ENCODE measurements around the gene TMEM89. TPM values are rescaled to one million over a fixed set of nuclear protein-coding genes. Genes with fewer than 3 reads are reported as not detected.

TMEM89 gene
- total and polyA plus RNA-seq, 8 donors: 0.62 TPM; not detected in 7

DNA sequence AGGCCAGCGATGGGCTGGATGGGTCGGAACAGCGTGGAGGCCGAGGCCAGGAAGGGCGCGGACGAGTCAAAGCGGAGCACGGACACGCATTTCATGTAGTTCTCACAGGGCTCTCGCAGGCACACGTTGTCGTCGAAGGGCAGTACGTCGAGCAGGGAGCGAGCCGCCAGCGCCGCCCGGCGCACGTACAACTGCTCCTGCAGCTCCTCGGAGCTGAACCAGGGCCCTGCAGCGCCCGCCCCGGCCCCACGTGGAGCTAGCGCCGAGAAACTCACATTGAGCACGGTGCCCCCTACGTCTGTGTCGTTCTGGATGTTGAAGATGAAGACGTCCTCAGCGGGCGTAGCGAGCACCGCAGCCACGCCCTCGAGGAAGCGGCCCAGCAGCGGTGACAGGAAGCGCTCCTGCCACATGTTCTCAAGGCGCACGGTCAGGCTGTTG, 35.3 kb upstream of the TMEM89 start:
- DNase-seq: peak in 1 of 2 donors; percentile 47
- no peaks in the 10 kb centered on the region for H3K9me3 ChIP-seq

DNA sequence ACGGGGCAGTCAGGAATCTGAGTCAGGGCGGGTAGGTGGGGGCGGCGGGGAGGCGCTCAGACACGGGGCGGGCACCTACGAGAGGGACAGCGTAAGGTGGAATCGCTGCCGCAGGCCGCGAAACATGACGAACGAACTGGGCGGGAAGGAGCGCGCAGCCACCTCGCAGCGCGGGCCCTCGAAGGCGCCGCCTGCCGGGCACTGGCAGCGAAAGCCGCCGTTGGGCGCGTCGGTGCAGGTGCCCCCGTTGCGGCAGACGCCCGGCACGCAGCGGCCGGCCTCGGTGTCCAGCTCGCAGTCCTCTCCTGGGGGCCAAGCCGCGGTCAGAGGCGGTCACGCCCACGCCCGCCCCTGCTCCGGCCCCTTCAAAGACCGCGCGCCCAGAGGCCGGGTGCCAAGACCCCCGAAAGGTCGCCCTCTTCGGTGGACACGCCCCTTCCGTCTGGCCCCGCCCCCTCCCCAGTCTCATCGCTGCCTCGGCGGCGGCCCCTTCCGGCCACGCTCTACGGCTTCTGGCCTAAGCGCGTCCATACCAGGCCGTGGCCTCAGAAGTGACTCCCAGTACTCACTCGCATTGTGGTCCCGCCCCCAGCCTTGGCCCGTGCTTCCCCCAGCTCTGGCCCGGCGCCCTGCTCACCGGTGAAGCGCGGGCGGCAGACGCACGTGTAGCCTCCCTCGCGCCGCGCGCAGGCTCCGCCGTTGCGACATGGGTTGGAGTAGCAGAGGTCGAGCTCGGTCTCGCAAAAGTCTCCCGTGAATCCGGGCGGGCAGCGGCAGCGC, 34.7 kb upstream of the TMEM89 start:
- WGBS, 5 donors: 2 to 9% (median 4%) methylated on average over 18 to 94 of the region's 94 CpGs
- Histone ChIP-seq H3K27me3 (peaks cover 0 to 39% (median 19%) of the 10 kb centered on the region in 3 donors), H3K4me3 (peak overlapping the region; percentile 59 to 72 (median 62)), H3K9me3 (no peaks in the 10 kb centered on the region), H3K36me3 (no peaks in the 10 kb centered on the region), H3K27ac (peak overlapping the region; percentile 70 to 84 (median 77)), H3K4me1 (peaks cover 15 to 23% (median 19%) of the 10 kb centered on the region in 4 donors)
- TF ChIP-seq POLR2A (IDR thresholded peaks at IDR 0.05) (no peak), POLR2AphosphoS5 (IDR thresholded peaks at IDR 0.05) (peak; percentile 6 to 22 (median 18)), EP300 (IDR thresholded peaks at IDR 0.05) (no peak)
- TF ChIP-seq, protein P1, sequence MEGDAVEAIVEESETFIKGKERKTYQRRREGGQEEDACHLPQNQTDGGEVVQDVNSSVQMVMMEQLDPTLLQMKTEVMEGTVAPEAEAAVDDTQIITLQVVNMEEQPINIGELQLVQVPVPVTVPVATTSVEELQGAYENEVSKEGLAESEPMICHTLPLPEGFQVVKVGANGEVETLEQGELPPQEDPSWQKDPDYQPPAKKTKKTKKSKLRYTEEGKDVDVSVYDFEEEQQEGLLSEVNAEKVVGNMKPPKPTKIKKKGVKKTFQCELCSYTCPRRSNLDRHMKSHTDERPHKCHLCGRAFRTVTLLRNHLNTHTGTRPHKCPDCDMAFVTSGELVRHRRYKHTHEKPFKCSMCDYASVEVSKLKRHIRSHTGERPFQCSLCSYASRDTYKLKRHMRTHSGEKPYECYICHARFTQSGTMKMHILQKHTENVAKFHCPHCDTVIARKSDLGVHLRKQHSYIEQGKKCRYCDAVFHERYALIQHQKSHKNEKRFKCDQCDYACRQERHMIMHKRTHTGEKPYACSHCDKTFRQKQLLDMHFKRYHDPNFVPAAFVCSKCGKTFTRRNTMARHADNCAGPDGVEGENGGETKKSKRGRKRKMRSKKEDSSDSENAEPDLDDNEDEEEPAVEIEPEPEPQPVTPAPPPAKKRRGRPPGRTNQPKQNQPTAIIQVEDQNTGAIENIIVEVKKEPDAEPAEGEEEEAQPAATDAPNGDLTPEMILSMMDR (IDR thresholded peaks at IDR 0.05): peak in 5 of 7 experiments; percentile 26 to 77 (median 66)
- intact Hi-C loops (cut with DNase I; ENCODE audit: low total_unique reads): no loop called here
- peak; percentile 78 to 95 for DNase-seq

More for the DNA sequence above, 35.3 kb upstream of the TMEM89 start:
- Histone ChIP-seq H3K4me1 (peaks cover 20 to 29% (median 26%) of the 10 kb centered on the region in 4 donors), H3K36me3 (no peaks in the 10 kb centered on the region), H3K27me3 (peaks cover 0 to 45% (median 25%) of the 10 kb centered on the region in 3 donors), H3K27ac (peak overlapping the region; percentile 70 to 84 (median 77)), H3K4me3 (peak overlapping the region; percentile 59 to 72 (median 62))
- intact Hi-C loops (cut with DNase I; ENCODE audit: low total_unique reads): no loop called here
- TF ChIP-seq POLR2AphosphoS5 (IDR thresholded peaks at IDR 0.05) (no peak), POLR2A (IDR thresholded peaks at IDR 0.05) (no peak), EP300 (IDR thresholded peaks at IDR 0.05) (no peak)
- TF ChIP-seq, protein P1 (IDR thresholded peaks at IDR 0.05): no peak
- WGBS, 5 donors: 42 to 70% (median 58%) methylated on average over 41 to 45 of the region's 45 CpGs

DNA sequence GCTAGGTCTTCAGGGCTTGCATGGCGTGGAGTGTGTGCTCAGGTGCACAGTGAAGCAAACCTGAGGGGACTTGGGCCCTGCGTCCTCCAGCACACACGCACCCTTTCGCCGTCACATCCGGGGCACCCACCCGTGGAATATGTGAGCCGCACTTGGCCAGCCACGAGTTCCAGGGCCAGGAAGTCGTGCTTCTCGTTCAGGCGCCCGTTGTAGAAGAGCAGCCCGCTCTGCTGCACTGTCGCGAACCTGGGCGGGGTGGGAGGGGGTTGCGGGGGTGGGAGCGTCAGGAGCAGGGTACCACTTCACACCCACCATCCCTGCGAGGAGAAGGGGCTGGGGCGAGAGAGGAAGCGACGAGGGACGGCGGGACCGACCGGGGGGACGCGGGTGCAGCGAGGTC, 34.0 kb upstream of the TMEM89 start:
- Histone ChIP-seq H3K4me1 (peaks cover 14 to 19% (median 17%) of the 10 kb centered on the region in 4 donors), H3K9me3 (no peaks in the 10 kb centered on the region), H3K27me3 (peaks cover 0 to 33% (median 13%) of the 10 kb centered on the region in 3 donors), H3K27ac (peak overlapping the region; percentile 70 to 84 (median 77)), H3K36me3 (no peaks in the 10 kb centered on the region), H3K4me3 (peak overlapping the region; percentile 59 to 72 (median 62))
- WGBS, 5 donors: 14 to 34% (median 15%) methylated on average over 20 to 30 of the region's 30 CpGs
- intact Hi-C loops (cut with DNase I; ENCODE audit: low total_unique reads): no loop called here
- peak in 1 of 2 donors; percentile 54 for DNase-seq
- TF ChIP-seq POLR2AphosphoS5 (IDR thresholded peaks at IDR 0.05): no peak
- TF ChIP-seq POLR2A (IDR thresholded peaks at IDR 0.05): no peak
- TF ChIP-seq, protein P1 (IDR thresholded peaks at IDR 0.05): no peak
- TF ChIP-seq EP300 (IDR thresholded peaks at IDR 0.05): no peak

DNA sequence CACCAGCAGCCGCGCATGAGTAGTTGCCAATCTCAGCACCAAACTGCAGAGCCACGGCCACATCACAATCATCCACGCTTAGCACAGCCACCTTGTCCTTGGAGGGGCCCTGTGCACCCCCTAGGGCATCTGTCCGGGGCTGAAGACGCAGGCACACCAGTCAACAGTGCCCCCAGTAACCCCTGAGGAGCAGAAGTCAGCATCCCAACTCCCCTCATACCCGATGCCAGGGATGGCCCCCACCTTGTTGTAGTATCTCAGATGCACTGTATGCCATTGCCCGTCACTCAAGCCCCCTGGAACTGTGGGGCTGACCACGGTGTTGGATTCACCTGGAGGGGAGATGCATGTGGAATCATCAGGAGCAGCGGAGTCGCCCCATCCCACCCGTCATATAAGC, 33.5 kb upstream of the TMEM89 start:
- no peak for TF ChIP-seq POLR2A (IDR thresholded peaks at IDR 0.05)
- TF ChIP-seq EP300 (IDR thresholded peaks at IDR 0.05): no peak
- TF ChIP-seq, protein P1 (IDR thresholded peaks at IDR 0.05): no peak
- TF ChIP-seq POLR2AphosphoS5 (IDR thresholded peaks at IDR 0.05): no peak
- H3K27ac ChIP-seq: no peak overlapping the region
- peaks cover 0 to 28% (median 10%) of the 10 kb centered on the region in 3 donors for H3K27me3 ChIP-seq
- H3K4me3 ChIP-seq: no peak overlapping the region
- no peaks in the 10 kb centered on the region for H3K36me3 ChIP-seq
- intact Hi-C loops (cut with DNase I; ENCODE audit: low total_unique reads): no loop called here
- 93 to 97% (median 96%) methylated on average over 11 to 12 of the region's 12 CpGs for WGBS, 5 donors
- H3K9me3 ChIP-seq: no peaks in the 10 kb centered on the region
- DNase-seq: no peak
- H3K4me1 ChIP-seq: peaks cover 14 to 19% (median 17%) of the 10 kb centered on the region in 4 donors
